Measurements from ENCODE around the gene SIL1. TPM values are rescaled to one million over a fixed set of nuclear protein-coding genes. Genes with fewer than 3 reads are reported as not detected.

Gene SIL1
- total RNA-seq, 1 experiment from 2014 or later = 10.7 TPM

DNA sequence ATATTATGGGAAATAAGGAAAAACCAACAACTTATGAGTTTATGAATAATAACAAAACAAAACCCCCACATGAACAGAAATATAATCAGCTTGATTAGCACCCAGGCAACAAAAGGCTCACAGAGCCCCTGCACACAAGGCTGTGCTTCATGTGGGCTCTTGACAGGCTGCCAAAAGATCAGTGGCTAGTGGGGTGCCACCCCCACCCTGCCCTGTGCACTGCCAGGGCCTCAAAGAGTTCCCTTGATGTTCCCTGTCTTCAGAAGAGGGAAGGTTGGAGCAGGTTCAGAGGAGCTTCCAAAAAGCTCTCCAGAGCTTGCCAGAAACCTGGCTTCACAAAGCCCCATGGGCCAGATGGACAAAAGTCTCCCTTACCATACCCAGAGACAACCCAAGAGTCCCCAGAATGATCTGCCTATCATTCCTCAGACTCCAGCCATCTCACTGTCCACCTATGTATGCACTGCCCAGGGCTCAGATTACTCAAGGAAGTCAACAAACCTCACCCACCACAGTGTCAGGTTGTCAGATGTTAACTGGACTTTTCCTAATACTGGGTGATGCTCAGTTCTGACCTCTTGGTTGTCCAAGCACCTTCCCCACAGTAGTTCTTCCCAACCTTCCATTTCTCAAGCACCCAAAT is 87.5 kb downstream of the SIL1 start (continued):
- TF ChIP-seq AR (CRISPR knock-in tag; IDR thresholded peaks at IDR 0.05) (no peak), SP1 (CRISPR knock-in tag; conservative IDR thresholded peaks at IDR 0.05) (no peak), MAX (CRISPR knock-in tag; IDR thresholded peaks at IDR 0.05) (no peak)
- TF ChIP-seq, protein P1, sequence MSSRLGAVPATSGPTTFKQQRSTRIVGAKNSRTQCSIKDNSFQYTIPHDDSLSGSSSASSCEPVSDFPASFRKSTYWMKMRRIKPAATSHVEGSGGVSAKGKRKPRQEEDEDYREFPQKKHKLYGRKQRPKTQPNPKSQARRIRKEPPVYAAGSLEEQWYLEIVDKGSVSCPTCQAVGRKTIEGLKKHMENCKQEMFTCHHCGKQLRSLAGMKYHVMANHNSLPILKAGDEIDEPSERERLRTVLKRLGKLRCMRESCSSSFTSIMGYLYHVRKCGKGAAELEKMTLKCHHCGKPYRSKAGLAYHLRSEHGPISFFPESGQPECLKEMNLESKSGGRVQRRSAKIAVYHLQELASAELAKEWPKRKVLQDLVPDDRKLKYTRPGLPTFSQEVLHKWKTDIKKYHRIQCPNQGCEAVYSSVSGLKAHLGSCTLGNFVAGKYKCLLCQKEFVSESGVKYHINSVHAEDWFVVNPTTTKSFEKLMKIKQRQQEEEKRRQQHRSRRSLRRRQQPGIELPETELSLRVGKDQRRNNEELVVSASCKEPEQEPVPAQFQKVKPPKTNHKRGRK (CRISPR knock-in tag; IDR thresholded peaks at IDR 0.05; ENCODE audit: borderline replicate concordance) = no peak

- H3K27me3 Mint-ChIP-seq (ENCODE audit: low read depth) = no peaks in the 10 kb centered on the region
- DNase-seq (ENCODE audit: low spot score) = no peak
- ChIA-PET CTCF (interaction anchor here (0.6 kb wide), 1 partner anchor 319 kb away, joined by 3 read pairs; no protein-coding TSS in a partner anchor), POLR2A (interaction anchor here (0.7 kb wide), 1 partner anchor 533 kb away, joined by 3 read pairs; the partner anchor contains the start of gene HSPA9)
- peaks cover 12% of the 10 kb centered on the region for H3K9me3 Mint-ChIP-seq
- TF ChIP-seq ZNF121 (CRISPR knock-in tag; IDR thresholded peaks at IDR 0.05) (no peak), TCF7 (CRISPR knock-in tag; IDR thresholded peaks at IDR 0.05; ENCODE audit: low read depth) (no peak), NFE2L1 (CRISPR knock-in tag; IDR thresholded peaks at IDR 0.05) (no peak), OVOL2 (CRISPR knock-in tag; IDR thresholded peaks at IDR 0.05; ENCODE audit: borderline replicate concordance) (no peak), GRHL2 (CRISPR knock-in tag; IDR thresholded peaks at IDR 0.05; ENCODE audit: insufficient replicate concordance, severe bottlenecking) (no peak)
- TF ChIP-seq, protein P2, sequence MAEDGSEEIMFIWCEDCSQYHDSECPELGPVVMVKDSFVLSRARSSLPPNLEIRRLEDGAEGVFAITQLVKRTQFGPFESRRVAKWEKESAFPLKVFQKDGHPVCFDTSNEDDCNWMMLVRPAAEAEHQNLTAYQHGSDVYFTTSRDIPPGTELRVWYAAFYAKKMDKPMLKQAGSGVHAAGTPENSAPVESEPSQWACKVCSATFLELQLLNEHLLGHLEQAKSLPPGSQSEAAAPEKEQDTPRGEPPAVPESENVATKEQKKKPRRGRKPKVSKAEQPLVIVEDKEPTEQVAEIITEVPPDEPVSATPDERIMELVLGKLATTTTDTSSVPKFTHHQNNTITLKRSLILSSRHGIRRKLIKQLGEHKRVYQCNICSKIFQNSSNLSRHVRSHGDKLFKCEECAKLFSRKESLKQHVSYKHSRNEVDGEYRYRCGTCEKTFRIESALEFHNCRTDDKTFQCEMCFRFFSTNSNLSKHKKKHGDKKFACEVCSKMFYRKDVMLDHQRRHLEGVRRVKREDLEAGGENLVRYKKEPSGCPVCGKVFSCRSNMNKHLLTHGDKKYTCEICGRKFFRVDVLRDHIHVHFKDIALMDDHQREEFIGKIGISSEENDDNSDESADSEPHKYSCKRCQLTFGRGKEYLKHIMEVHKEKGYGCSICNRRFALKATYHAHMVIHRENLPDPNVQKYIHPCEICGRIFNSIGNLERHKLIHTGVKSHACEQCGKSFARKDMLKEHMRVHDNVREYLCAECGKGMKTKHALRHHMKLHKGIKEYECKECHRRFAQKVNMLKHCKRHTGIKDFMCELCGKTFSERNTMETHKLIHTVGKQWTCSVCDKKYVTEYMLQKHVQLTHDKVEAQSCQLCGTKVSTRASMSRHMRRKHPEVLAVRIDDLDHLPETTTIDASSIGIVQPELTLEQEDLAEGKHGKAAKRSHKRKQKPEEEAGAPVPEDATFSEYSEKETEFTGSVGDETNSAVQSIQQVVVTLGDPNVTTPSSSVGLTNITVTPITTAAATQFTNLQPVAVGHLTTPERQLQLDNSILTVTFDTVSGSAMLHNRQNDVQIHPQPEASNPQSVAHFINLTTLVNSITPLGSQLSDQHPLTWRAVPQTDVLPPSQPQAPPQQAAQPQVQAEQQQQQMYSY (CRISPR knock-in tag; IDR thresholded peaks at IDR 0.05) = no peak
- ATAC-seq = no peak
- no peak overlapping the region for H3K4me3 Mint-ChIP-seq
- no peak overlapping the region for H3K27ac Mint-ChIP-seq
- H3K4me1 Mint-ChIP-seq = peaks cover 42% of the 10 kb centered on the region
- peaks cover 8% of the 10 kb centered on the region for H3K36me3 Mint-ChIP-seq
Observed at GRCh38 chr5:139108063-139108824, 89.9 kb downstream of the SIL1 start.

GRCh38 chr5:139105621-139106071 is 92.5 kb downstream of the SIL1 start:
- H3K27ac Mint-ChIP-seq = no peak overlapping the region
- peaks cover 49% of the 10 kb centered on the region for H3K4me1 Mint-ChIP-seq
- DNase-seq (ENCODE audit: low spot score) (peak; percentile 28), ATAC-seq (peak; percentile 73)
- ChIA-PET CTCF (no interaction called here), POLR2A (no interaction called here)
- H3K36me3 Mint-ChIP-seq = no peaks in the 10 kb centered on the region
- H3K9me3 Mint-ChIP-seq = no peaks in the 10 kb centered on the region
- no peak overlapping the region for H3K4me3 Mint-ChIP-seq
- H3K27me3 Mint-ChIP-seq (ENCODE audit: low read depth) = no peaks in the 10 kb centered on the region
- TF ChIP-seq KAT7 (CRISPR knock-in tag; IDR thresholded peaks at IDR 0.05; ENCODE audit: borderline replicate concordance) (no peak), AR (CRISPR knock-in tag; IDR thresholded peaks at IDR 0.05) (no peak), E2F1 (CRISPR knock-in tag; IDR thresholded peaks at IDR 0.05) (no peak)
- TF ChIP-seq, protein P3, sequence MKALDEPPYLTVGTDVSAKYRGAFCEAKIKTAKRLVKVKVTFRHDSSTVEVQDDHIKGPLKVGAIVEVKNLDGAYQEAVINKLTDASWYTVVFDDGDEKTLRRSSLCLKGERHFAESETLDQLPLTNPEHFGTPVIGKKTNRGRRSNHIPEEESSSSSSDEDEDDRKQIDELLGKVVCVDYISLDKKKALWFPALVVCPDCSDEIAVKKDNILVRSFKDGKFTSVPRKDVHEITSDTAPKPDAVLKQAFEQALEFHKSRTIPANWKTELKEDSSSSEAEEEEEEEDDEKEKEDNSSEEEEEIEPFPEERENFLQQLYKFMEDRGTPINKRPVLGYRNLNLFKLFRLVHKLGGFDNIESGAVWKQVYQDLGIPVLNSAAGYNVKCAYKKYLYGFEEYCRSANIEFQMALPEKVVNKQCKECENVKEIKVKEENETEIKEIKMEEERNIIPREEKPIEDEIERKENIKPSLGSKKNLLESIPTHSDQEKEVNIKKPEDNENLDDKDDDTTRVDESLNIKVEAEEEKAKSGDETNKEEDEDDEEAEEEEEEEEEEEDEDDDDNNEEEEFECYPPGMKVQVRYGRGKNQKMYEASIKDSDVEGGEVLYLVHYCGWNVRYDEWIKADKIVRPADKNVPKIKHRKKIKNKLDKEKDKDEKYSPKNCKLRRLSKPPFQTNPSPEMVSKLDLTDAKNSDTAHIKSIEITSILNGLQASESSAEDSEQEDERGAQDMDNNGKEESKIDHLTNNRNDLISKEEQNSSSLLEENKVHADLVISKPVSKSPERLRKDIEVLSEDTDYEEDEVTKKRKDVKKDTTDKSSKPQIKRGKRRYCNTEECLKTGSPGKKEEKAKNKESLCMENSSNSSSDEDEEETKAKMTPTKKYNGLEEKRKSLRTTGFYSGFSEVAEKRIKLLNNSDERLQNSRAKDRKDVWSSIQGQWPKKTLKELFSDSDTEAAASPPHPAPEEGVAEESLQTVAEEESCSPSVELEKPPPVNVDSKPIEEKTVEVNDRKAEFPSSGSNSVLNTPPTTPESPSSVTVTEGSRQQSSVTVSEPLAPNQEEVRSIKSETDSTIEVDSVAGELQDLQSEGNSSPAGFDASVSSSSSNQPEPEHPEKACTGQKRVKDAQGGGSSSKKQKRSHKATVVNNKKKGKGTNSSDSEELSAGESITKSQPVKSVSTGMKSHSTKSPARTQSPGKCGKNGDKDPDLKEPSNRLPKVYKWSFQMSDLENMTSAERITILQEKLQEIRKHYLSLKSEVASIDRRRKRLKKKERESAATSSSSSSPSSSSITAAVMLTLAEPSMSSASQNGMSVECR (CRISPR knock-in tag; IDR thresholded peaks at IDR 0.05; ENCODE audit: borderline replicate concordance) = no peak

All from WTC11 (cell line).